ENCODE results near the gene SLC37A4.

DNA sequence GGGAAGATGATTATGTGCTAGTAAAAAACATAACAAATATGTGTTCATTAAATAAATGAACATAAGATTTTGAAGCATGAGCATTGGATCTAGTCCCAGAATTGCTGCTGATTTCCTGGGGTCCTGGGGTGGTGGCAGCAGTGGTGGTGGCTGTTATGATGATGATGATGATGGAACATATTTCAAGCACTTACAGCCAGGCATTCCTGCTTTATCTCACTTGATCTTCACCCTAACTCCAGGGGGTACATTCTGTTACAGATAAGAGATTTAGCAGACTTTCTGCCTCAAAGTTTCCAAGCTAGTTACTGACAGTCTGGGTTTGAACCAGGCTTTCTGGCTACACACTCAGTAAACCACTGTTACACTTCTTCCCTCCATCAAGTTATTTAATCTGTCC lies 6.9 kb downstream of the SLC37A4 start:
- TF ChIP-seq, protein P1, sequence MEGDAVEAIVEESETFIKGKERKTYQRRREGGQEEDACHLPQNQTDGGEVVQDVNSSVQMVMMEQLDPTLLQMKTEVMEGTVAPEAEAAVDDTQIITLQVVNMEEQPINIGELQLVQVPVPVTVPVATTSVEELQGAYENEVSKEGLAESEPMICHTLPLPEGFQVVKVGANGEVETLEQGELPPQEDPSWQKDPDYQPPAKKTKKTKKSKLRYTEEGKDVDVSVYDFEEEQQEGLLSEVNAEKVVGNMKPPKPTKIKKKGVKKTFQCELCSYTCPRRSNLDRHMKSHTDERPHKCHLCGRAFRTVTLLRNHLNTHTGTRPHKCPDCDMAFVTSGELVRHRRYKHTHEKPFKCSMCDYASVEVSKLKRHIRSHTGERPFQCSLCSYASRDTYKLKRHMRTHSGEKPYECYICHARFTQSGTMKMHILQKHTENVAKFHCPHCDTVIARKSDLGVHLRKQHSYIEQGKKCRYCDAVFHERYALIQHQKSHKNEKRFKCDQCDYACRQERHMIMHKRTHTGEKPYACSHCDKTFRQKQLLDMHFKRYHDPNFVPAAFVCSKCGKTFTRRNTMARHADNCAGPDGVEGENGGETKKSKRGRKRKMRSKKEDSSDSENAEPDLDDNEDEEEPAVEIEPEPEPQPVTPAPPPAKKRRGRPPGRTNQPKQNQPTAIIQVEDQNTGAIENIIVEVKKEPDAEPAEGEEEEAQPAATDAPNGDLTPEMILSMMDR (IDR thresholded peaks at IDR 0.05; ENCODE audit: low read depth, low read length), result no peak
- no peak for TF ChIP-seq MYC (IDR thresholded peaks at IDR 0.05; ENCODE audit: low read depth, low read length)
- no peak for TF ChIP-seq POLR2A (IDR thresholded peaks at IDR 0.05; ENCODE audit: extremely low read depth, insufficient read length)
- TF ChIP-seq, protein P2, sequence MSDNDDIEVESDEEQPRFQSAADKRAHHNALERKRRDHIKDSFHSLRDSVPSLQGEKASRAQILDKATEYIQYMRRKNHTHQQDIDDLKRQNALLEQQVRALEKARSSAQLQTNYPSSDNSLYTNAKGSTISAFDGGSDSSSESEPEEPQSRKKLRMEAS (IDR thresholded peaks at IDR 0.05; ENCODE audit: low read depth, low read length), result no peak
